IMR-90 (cell line): ENCODE results near the gene TSR3.

ENCODE experiments used
- BHLHE40 ChIP-seq: fragments of 150-350 bp; IDR thresholded peaks from 2 replicates; pipeline ENCODE4 v1.6.1; 2016; ENCODE audit warnings: mild to moderate bottlenecking, low read depth, low read length
- CEBPB ChIP-seq: IDR thresholded peaks from 2 replicates; pipeline ENCODE4 v1.6.1; 2012; ENCODE audit warnings: low read depth, low read length, improper control_type of control experiment
- FOS ChIP-seq: fragments of 150-350 bp; IDR thresholded peaks from 2 replicates; pipeline ENCODE4 v1.6.1; 2016; ENCODE audit warnings: low read depth, low read length
- MAFK ChIP-seq: IDR thresholded peaks from 2 replicates; pipeline ENCODE4 v1.6.1; 2012; ENCODE audit warnings: low read depth, low read length, improper control_type of control experiment
- MAZ ChIP-seq: IDR thresholded peaks from 2 replicates; pipeline ENCODE4 v1.6.1; 2012; ENCODE audit warnings: low read depth, mild to moderate bottlenecking, low read length, improper control_type of control experiment, moderate library complexity, borderline replicate concordance
- MXI1 ChIP-seq: IDR thresholded peaks from 2 replicates; pipeline ENCODE4 v1.6.1; 2012; ENCODE audit warnings: low read depth, mild to moderate bottlenecking, low read length, moderate library complexity, borderline replicate concordance
- NFE2L2 ChIP-seq: fragments of 150-350 bp; IDR thresholded peaks from 2 replicates; pipeline ENCODE4 v1.6.1; 2016; ENCODE audit warnings: low read depth, mild to moderate bottlenecking, low read length
- POLR2A ChIP-seq: IDR thresholded peaks from 2 replicates; pipeline ENCODE4 v1.6.1; 2012; ENCODE audit warnings: mild to moderate bottlenecking, low read depth, low read length
- RAD21 ChIP-seq: IDR thresholded peaks from 2 replicates; pipeline ENCODE4 v1.6.1; 2012; ENCODE audit warnings: low read length, improper control_type of control experiment
- RCOR1 ChIP-seq: IDR thresholded peaks from 2 replicates; pipeline ENCODE4 v1.6.1; 2012; ENCODE audit warnings: mild to moderate bottlenecking, low read length, improper control_type of control experiment; ENCODE audit not compliant: insufficient replicate concordance
- RFX5 ChIP-seq: IDR thresholded peaks from 2 replicates; pipeline ENCODE4 v1.8.0; 2012; ENCODE audit warnings: low read depth, mild to moderate bottlenecking, low read length, moderate library complexity
- SMC3 ChIP-seq: fragments of 150-350 bp; IDR thresholded peaks from 2 replicates; pipeline ENCODE4 v1.6.1; 2016; ENCODE audit warnings: low read depth, mild to moderate bottlenecking, antibody characterized with exemption, low read length, moderate library complexity
- TF ChIP-seq, protein P1 (sequence below): conservative IDR thresholded peaks from 2 replicates; pipeline ENCODE4 v1.5.1; 2012; ENCODE audit warnings: mild to moderate bottlenecking, low read depth, low read length, improper control_type of control experiment

DNA sequence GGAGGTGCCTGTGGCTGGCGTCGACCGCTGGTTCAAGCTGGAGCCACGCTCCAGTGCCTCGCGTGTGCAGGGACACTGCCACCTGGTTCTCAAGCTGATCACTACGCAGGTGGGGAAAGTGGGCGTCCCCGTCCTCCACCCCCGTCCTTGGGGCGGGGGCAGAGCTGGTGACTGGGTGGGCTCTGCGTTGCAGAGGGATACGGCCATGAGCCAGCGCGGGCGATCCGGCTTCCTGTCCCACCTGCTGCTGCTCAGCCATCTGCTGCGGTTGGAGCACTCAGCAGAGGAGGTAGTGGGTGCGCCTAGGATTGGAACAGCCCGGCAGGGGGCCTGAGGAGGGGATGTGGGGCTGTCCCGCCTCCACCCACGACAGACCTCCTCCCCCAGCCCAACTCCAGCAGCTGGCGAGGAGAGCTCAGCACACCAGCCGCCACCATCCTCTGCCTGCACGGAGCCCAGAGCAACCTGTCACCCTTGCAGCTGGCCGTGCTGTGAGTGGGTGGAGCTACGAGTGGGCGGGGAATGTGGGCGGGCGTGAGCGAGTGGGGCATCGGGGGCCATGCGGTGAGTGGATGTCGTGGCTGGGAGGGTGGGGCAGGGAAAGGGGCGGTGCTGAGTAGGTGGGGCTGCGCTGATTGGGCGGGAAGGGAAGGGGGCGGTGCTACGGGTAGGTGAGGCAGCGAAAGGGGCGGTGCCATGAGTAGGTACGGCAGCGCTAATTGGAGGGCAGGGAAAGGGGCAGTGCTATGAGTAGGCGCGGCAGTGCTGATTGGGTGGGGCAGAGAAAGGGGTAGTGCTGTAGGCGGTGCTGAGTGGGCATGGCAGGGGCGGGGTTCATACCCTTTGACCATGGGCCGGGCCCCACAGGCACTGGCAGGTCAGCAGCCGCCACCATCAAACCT lies 8.9 kb downstream of the TSR3 start:
- TF ChIP-seq SMC3 (no peak), BHLHE40 (no peak), RFX5 (no peak), RAD21 (no peak), POLR2A (no peak), FOS (no peak), MXI1 (no peak), MAFK (no peak), MAZ (peak; percentile 19; the same call in 1 of the 2 replicates), CEBPB (no peak), NFE2L2 (no peak), RCOR1 (no peak)
- TF ChIP-seq, protein P1, sequence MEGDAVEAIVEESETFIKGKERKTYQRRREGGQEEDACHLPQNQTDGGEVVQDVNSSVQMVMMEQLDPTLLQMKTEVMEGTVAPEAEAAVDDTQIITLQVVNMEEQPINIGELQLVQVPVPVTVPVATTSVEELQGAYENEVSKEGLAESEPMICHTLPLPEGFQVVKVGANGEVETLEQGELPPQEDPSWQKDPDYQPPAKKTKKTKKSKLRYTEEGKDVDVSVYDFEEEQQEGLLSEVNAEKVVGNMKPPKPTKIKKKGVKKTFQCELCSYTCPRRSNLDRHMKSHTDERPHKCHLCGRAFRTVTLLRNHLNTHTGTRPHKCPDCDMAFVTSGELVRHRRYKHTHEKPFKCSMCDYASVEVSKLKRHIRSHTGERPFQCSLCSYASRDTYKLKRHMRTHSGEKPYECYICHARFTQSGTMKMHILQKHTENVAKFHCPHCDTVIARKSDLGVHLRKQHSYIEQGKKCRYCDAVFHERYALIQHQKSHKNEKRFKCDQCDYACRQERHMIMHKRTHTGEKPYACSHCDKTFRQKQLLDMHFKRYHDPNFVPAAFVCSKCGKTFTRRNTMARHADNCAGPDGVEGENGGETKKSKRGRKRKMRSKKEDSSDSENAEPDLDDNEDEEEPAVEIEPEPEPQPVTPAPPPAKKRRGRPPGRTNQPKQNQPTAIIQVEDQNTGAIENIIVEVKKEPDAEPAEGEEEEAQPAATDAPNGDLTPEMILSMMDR = no peak
